Stimulated activated CD8-positive, alpha-beta memory T cell treated with anti-CD3 and anti-CD28 coated beads, Interleukin-4, amount 100 ng/mL, for 48 hours (primary cell): ENCODE data around the gene PHLDA2.

Experiments used
- DNase-seq: peaks from one replicate; pipeline ENCODE4 v3.0.0-alpha.2; 2020

PHLDA2 gene

GRCh38 chr11:2928605-2929530, at the start of gene PHLDA2:
TSS of gene PHLDA2 (minus strand) at chr11:2929420. CDS start at chr11:2929364, 56 bp downstream.
- peak; percentile 75 for DNase-seq

DNA sequence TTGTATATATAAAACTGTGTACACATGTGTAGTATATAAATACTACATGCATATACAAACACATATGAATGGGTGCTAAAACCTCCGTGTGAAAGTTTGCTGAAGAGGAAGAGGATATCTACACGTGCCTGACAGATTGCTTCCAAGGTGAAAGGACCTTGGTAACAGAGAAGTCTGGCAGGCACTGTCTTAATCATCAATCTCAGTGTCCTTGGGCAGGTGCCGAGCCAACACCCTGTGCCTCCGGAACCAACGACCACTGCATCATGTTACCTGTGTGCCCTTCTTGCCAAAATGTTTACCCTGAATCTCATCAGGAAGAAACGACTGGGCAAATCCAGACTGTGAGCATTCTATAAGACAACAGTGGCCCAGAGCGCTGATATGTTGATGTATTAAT, 47.9 kb upstream of the PHLDA2 start:
- no peak for DNase-seq

- no peak for DNase-seq
Measured at GRCh38 chr11:2976294-2977063, 47.3 kb upstream of the PHLDA2 start.

GRCh38 chr11:2975594-2975993, 46.4 kb upstream of the PHLDA2 start:
- peak; percentile 52 for DNase-seq

DNA sequence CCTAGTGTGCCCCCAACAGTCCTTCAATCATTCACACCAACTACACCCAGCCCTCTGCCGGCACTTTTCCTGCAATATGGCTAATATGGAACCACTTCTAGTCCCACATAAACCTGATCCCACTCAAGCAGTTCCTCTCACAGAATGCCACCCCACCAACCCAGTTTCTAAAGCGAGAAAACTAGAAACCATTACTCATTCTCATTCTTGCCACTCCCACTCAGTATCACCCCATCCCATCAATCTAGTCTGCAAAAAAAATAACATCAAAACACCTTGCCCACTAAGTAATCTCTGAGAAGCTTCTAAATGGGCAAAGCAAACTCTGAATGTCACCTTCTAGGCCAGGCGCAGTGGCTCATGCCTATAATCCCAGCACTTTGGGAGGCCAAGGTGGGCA, 45.1 kb upstream of the PHLDA2 start:
- no peak for DNase-seq

GRCh38 chr11:2968341-2968900, 39.2 kb upstream of the PHLDA2 start:
- no peak for DNase-seq

DNA sequence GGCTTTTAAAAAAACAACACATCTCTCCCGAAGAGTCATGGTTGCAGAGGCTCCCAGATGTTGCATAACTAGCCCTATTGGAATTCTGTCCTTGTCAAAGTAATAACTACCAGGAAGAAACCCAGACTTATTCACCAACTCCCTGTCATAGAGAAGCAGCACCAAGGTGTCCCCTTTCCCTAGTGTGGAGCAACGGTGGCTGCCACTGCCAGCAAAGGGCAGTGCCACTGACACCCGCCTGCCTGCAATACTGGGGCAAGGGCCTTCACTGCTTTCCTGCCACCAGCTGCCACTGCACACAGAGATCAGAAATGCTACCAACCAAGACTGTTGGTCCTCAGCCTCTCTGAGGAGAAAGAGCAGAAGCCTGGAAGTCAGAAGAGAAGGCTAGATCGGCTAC, 35.6 kb upstream of the PHLDA2 start:
- DNase-seq: no peak

DNA sequence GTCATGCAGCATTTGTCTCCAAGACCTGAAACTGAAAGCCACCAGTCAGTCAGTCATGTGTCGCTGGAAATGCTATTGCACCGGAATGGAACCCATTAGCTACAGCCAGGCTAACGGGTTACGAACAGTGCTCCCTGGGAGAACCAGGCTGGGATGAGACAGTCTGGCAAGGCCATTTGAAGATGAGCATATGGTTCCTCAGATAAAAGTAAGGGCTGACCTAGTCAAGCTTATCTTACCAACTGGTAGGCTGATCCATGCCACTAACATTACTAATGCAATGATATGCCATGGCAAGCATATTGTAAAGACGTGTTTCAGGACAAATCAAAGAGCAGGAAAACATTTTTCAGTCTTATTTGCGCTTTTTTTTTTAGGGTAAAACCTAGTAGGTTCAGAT, 34.5 kb upstream of the PHLDA2 start:
- DNase-seq: no peak

DNA sequence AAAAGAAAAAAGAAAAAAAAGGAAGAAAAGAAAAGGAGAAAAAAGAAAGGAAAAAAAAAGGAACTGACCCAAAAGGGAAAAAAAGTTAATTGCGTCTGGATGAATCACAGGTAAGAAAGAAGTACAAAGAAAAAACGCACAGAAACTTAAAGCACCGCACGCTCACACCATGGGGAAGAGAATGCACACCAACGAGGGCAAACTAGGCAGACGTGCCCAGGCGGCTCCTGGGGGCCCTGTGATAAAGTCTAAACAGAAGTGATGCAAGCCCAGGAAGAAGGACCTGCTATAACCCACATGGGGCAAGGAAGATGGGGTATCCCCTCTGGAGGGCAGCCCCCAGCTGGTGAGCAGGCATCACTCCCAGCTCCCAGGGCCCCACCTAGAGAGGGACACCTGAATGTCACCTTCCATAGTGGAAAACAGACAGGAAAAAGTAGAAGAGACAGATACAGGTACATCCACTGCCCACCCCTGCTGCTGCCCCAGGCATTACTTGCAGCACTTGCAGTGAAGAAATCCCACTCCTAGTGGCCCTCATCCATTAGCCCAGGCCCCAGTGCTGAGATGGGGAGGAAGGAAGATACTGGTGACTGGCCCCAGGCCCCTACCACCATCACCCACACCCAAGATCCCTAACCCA, 34.0 kb upstream of the PHLDA2 start:
- DNase-seq: no peak

DNA sequence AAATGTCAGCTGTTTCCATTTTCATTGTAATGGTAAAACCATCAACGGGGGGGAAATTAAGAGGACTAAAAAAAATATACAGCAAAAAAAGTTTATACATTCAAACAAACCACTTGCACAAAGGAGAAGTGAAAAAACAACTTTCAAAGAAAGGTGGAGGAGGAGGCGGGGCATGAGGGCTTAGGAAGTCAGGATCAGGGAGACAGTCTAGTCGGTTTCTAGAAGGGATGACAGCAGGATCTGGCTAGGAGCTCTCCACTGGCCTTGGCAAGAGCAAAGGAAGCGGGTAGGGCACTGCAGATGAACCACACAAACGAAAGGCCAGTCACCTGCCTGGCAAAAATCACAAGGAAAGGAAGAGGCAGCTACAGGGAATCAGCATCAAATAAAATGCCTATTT, 31.9 kb upstream of the PHLDA2 start:
- DNase-seq: no peak

- DNase-seq: no peak
Measured at GRCh38 chr11:2960139-2960538, 30.9 kb upstream of the PHLDA2 start.

DNA sequence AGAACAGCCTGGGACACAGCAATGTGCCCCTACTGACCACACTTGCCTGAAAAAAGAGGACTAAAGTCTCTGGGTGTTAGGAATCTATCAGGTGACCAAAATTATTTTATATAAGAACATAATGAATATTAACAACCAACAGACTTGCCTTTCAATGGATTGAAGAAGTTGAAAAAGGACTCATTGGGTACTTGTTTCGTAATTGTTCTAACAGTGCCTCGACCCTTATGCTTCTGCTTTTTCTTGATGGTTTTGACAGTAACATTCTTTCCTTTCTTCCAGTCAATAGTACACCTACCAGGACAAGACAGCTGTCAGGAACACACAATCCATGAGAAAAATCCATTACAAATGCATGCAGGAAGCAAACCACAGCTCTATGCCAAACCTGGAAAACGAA, 29.0 kb upstream of the PHLDA2 start:
- no peak for DNase-seq

DNA sequence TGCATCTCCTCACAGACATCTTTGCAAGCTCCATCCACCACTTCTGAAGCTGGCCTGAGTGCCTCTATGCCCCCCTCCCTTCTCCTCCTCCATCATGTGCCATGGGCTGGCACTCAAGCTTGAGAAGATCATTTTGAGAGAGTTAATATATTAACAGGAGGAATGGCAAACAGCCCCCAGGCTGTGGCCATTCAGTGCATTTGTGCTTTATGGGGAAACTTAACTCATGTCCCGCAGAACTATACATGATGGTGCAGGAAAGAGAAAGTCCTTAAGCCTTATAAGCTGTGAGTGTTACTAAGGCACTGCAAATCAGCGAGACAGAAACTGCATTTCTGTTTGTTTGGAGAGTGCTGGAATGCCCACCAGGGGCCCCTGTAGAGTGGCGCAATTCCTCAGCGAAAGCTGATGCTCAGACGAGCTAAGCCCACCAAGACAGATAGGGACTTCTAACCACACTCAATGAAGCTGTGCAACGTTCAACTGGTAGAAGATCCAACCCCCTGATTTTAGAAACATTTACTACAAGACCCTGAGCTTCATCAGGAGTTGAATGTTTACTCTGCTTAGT, 26.8 kb upstream of the PHLDA2 start:
- DNase-seq: no peak

- DNase-seq: no peak
Measured at GRCh38 chr11:2954263-2954662, 25.0 kb upstream of the PHLDA2 start.

DNA sequence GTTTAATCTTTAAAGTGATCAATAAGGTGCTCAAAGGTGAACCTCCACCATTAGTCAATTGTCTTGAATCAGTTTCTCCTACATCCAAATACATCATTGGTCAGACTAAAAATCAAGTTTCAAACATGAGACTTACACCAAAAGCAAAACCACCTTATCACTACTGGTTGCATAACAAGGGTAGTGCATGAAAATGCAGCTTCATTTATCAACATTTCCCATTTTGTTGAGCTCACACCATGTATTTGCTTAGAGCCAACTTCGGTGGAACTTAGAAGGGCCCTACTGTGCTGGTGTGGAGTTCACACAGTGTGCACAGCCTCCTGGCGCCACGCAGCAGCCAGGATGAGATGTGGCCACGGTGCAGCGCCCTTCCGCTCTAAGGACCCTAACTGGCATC, 23.1 kb upstream of the PHLDA2 start:
- no peak for DNase-seq

- DNase-seq: no peak
Measured at GRCh38 chr11:2951231-2952110, 22.3 kb upstream of the PHLDA2 start.

DNA sequence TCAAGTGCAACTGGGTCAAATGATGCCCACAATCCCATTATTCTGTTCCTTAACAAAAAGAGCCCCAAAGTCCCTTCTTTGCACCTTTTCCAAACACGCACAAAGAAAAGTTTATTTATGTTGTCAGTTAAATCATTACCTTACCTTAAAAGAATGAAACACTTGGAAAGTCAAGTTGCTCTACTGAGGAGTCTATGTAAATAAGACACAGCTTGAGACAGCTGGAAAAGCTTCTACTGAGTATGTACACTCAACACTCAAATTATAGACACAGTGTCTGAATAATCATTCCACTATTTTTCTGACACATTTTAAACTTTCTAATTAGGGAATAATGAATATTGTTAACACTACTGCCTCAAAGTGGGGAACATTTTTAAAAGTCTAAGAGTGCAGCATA, 21.6 kb upstream of the PHLDA2 start:
- no peak for DNase-seq

DNA sequence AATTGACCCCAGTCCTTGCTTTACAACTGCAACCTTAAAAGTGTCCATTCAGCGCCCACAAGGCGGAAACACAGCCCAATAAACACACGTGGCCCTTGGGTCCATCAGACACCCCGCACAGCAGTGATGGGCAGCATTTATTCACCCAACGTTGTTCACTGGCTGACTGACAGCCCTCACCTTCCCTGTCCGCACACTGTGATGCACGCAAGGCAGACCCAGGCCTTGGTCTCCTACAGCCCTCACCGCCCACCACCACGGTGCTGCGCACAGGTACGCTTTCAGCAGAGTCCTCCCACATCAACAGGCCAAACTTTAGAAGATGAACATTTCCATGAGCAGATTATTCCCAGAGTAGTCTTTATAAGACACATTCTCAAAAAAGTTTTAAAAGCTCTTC, 20.7 kb upstream of the PHLDA2 start:
- no peak for DNase-seq

DNA sequence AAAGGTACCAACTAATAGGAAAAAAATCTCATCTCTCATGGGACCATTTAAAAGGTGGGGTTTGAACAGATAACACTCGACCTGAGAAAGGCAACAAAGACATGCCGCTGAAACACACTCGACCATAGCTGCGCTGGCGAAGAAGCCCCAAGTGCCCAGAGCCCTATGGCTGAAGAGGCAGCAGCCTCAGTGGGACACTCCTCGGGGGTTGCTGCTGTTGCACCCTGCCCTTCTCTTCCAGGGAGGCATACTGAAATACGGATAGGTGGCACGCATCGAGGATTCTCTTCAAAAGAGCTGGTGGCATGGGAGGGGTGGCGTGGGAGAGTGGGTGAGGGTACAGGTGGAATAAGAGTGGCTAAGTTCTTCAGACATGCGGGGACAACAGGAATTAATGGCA, 18.5 kb upstream of the PHLDA2 start:
- DNase-seq: no peak

- no peak for DNase-seq
Measured at GRCh38 chr11:2945757-2946287, 16.6 kb upstream of the PHLDA2 start.

DNA sequence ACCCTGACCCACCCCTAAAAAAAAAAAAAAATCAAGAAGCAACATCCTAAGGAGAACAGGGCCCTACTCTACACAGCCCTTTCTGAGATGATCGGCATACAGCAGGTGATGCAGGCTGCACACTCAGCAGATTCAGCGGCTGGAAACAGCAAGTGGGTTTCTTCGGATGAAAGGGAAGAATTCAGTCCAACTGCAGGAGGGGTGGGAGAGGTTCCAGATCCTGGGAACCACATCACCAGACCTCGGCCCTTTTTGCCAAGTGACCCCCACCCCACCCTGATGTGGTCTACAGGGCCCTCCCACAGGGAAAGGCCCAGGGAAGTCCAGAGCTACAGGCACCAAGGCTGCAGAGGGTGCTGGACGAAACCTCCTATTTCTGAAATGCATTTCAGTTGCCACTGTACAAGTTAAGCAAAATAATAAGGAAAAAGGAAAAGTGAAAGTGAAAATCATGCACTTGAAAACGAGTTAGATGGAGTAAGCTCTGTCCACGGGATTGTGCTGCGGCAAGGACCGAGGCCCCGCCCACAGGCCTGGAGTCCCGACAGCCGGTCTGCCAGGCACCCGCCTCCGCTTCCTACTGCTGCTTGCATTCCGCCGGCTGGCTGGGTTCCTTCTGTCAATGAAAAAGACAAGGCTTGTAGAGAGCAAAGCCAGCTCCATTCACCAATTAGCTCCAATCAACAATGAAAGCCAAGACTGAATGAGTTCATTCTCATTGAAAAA, 16.0 kb upstream of the PHLDA2 start:
- DNase-seq: peak; percentile 59
